Mesothelial cell of epicardium (in vitro differentiated cells): ENCODE data around the gene ZNF829. TPM values are rescaled to one million over a fixed set of nuclear protein-coding genes. Genes with fewer than 3 reads are reported as not detected.

Experiments used
- DNase-seq, 2 experiments: peaks; one replicate each; pipeline ENCODE4 v3.0.0; 2021; ENCODE audit warnings: low spot score in 2 of 2; ENCODE audit not compliant: unreplicated experiment in 2 of 2
- H3K27ac Mint-ChIP-seq: 2 replicates; pipeline ENCODE4 v1.8.0; 2021; ENCODE audit warnings: mixed read lengths
- H3K27me3 Mint-ChIP-seq: 2 replicates; pipeline ENCODE4 v1.8.0; 2021; ENCODE audit warnings: low read depth, mixed read lengths
- H3K36me3 Mint-ChIP-seq: 2 replicates; pipeline ENCODE4 v1.8.0; 2021; ENCODE audit warnings: mixed read lengths
- H3K4me1 Mint-ChIP-seq: 2 replicates; pipeline ENCODE4 v1.8.0; 2021; ENCODE audit warnings: mixed read lengths
- H3K4me3 Mint-ChIP-seq: 2 replicates; pipeline ENCODE4 v1.8.0; 2021; ENCODE audit warnings: mild to moderate bottlenecking, moderate library complexity, mixed read lengths
- H3K9me3 Mint-ChIP-seq: 2 replicates; pipeline ENCODE4 v1.8.0; 2021; ENCODE audit warnings: mixed read lengths
- total RNA-seq: library from RNA; stranded (reverse); gene quantifications from 3 replicates; pipeline ENCODE4 v1.2.1, GENCODE V29; 2021
- TF ChIP-seq, protein P1 (sequence below): fragments of 200-600 bp; sonication (generic); IDR thresholded peaks from one replicate; pipeline ENCODE4 v1.5.0; 2021; ENCODE audit warnings: antibody characterized with exemption; ENCODE audit not compliant: unreplicated experiment

Gene ZNF829
- total RNA-seq, 1 donor from 2014 or later: 3.0 TPM

DNA sequence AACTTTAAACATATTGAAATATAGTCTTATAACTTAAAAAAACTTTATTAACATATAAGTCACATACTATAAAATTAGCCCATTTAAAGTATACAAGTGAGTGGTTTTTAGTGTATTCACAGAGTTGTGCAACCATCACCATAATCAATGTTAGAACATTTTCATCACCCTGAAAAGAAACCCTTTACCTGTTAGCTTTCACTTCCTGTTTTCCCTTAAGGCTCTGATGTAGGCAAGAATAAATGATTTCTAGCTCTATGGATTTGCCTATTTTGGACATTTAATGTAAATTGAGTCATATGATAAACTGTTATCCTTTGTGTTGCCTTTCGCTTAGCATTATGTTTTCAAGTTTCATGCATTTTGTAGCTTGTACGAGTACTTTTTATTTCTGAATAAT is 15.6 kb upstream of the ZNF829 start:
- peaks cover 62% of the 10 kb centered on the region for H3K36me3 Mint-ChIP-seq
- peaks cover 60% of the 10 kb centered on the region for H3K9me3 Mint-ChIP-seq
- TF ChIP-seq, protein P1, sequence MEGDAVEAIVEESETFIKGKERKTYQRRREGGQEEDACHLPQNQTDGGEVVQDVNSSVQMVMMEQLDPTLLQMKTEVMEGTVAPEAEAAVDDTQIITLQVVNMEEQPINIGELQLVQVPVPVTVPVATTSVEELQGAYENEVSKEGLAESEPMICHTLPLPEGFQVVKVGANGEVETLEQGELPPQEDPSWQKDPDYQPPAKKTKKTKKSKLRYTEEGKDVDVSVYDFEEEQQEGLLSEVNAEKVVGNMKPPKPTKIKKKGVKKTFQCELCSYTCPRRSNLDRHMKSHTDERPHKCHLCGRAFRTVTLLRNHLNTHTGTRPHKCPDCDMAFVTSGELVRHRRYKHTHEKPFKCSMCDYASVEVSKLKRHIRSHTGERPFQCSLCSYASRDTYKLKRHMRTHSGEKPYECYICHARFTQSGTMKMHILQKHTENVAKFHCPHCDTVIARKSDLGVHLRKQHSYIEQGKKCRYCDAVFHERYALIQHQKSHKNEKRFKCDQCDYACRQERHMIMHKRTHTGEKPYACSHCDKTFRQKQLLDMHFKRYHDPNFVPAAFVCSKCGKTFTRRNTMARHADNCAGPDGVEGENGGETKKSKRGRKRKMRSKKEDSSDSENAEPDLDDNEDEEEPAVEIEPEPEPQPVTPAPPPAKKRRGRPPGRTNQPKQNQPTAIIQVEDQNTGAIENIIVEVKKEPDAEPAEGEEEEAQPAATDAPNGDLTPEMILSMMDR: no peak
- H3K4me1 Mint-ChIP-seq: no peaks in the 10 kb centered on the region
- no peaks in the 10 kb centered on the region for H3K27me3 Mint-ChIP-seq
- H3K27ac Mint-ChIP-seq: no peak overlapping the region
- no peak for DNase-seq
- no peak overlapping the region for H3K4me3 Mint-ChIP-seq

DNA sequence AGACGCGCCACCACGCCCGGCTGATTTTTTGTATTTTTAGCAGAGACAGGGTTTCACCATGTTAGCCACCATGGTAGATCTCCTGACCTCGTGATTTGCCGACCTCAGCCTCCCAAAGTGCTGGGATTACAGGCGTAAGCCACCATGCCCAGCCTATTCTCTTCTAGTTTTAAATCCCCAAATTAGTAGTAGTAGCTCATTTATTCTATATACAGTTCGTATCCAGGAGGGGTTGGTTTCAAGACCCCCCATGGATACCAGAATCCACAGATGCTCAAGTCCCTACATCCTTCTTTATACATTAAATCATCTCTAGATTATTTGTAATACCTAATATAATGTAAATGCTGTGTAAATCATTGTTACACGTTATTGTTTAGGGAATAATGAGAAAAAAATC is 2.0 kb upstream of the ZNF829 start:
- H3K36me3 Mint-ChIP-seq: peaks cover 60% of the 10 kb centered on the region
- no peak for DNase-seq
- H3K27ac Mint-ChIP-seq: no peak overlapping the region
- H3K9me3 Mint-ChIP-seq: peaks cover 47% of the 10 kb centered on the region
- TF ChIP-seq, protein P1: no peak
- no peaks in the 10 kb centered on the region for H3K27me3 Mint-ChIP-seq
- peaks cover 11% of the 10 kb centered on the region for H3K4me1 Mint-ChIP-seq
- no peak overlapping the region for H3K4me3 Mint-ChIP-seq

DNA sequence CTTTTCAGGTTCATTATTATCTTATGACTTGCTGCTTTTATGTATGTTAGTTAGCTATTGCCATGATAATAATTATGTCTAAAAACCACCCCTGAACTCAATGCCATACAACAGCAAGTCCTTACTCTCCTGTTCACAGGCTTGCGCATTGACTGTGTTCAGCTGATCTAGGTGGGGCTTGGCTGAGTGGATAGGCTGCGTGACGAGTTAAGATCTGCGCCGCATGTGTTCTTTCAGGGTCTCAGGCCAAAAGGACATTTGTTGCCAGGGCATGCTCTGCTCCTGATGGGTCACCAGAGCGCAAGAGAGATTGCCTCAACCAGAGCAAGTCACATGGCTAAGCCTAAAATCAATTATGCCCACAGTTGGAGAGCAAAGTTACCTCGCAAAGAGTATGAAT is 900 bp upstream of the ZNF829 start:
- Mint-ChIP-seq H3K4me3 (peak overlapping the region; percentile 83), H3K27me3 (no peaks in the 10 kb centered on the region), H3K4me1 (peaks cover 11% of the 10 kb centered on the region), H3K27ac (peak overlapping the region; percentile 75), H3K9me3 (peaks cover 43% of the 10 kb centered on the region), H3K36me3 (peaks cover 56% of the 10 kb centered on the region)
- DNase-seq: no peak
- TF ChIP-seq, protein P1: no peak

DNA sequence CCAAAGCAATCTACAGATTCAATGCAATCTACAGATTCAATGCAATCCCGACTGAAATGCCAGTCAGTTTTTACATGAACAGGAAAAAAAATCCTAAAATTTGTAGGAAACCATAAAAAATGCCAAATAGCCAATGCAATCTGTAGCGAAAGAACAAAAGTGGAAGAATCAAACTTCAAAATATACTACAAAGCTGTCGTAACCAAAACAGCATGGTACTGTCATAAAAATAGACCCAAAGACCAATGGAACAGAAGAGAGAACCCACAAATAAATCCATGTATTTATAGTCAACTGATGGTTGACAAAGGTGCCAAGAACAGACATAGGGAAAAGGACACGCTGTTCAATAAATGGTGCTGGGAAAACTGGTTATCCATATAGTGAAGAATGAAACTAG is 17.7 kb downstream of the ZNF829 start:
- DNase-seq: no peak

DNA sequence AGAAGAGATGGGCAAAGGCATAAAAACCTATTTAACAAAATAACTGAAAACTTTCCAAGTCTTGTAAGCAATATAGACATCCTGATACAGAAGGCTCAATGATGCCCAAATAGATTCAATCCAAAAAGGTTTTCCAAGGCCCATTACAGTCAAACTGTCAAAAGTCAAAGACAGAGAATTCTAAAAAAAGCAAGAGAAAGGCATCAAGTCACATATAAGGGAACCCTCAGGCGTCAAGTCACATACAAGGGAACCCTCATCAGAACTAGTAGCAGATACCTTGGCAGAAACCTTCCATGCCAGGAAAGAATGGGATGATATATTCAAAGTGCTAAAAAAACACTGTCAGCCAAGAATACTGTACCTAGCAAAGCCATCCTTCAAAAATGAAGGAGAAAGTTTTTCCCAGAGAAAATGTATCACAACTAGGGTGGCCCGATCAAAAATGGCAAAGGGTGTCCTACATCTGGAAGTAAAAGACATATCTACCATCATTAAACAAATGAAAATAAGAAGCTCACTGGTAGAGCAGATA is 21.2 kb downstream of the ZNF829 start:
- TF ChIP-seq, protein P1: no peak
- H3K27me3 Mint-ChIP-seq: no peaks in the 10 kb centered on the region
- peaks cover 85% of the 10 kb centered on the region for H3K36me3 Mint-ChIP-seq
- H3K4me1 Mint-ChIP-seq: no peaks in the 10 kb centered on the region
- peaks cover 77% of the 10 kb centered on the region for H3K9me3 Mint-ChIP-seq
- no peak overlapping the region for H3K4me3 Mint-ChIP-seq
- no peak for DNase-seq
- H3K27ac Mint-ChIP-seq: no peak overlapping the region

More for the DNA sequence above, 17.7 kb downstream of the ZNF829 start:
- peaks cover 71% of the 10 kb centered on the region for H3K9me3 Mint-ChIP-seq
- TF ChIP-seq, protein P1: no peak
- no peaks in the 10 kb centered on the region for H3K4me1 Mint-ChIP-seq
- H3K36me3 Mint-ChIP-seq: peaks cover 86% of the 10 kb centered on the region
- no peaks in the 10 kb centered on the region for H3K27me3 Mint-ChIP-seq
- H3K27ac Mint-ChIP-seq: no peak overlapping the region
- no peak overlapping the region for H3K4me3 Mint-ChIP-seq
